Stomach (tissue), 19 donors: ENCODE data around the gene PGPEP1. TPM values are rescaled to one million over a fixed set of nuclear protein-coding genes. Genes with fewer than 3 reads are reported as not detected.

Experiments used
- DNase-seq, 2 donors: peaks; one replicate each; pipeline versions ENCODE4 v3.0.0 to v3.0.0-alpha.2; 2013 to 2019
- H3K27ac ChIP-seq, 5 donors: fragments of 200-600 bp in 4 of 5; sonication (generic) in 4 of 5; one replicate each; pipeline ENCODE4 v1.5.1; 2013 to 2019; ENCODE audit warnings: mild to moderate bottlenecking in 1 of 5, moderate library complexity in 1 of 5
- H3K27me3 ChIP-seq, 3 donors: fragments of 200-600 bp; sonication (generic); one replicate each; pipeline ENCODE4 v1.5.1; 2017 to 2019; ENCODE audit warnings: mixed run types in 1 of 3
- H3K36me3 ChIP-seq, 4 donors: fragments of 200-600 bp; sonication (generic); 1 replicate in 3 of 4; 2 replicates in 1 of 4; pipeline ENCODE4 v1.5.1; 2016 to 2019
- H3K4me1 ChIP-seq, 4 donors: fragments of 200-600 bp; sonication (generic); one replicate each; pipeline ENCODE4 v1.5.1; 2016 to 2019
- H3K4me3 ChIP-seq, 4 donors: fragments of 200-600 bp; sonication (generic) in 3 of 4; one replicate each; pipeline ENCODE4 v1.5.1; 2016 to 2019; ENCODE audit warnings: mild to moderate bottlenecking in 1 of 4
- H3K9me3 ChIP-seq, 4 donors: fragments of 200-600 bp; sonication (generic); one replicate each; pipeline ENCODE4 v1.5.1; 2016 to 2019
- CTCF ChIP-seq, 7 experiments: fragments of 450-650 bp in 4 of 7; fragments of 200-600 bp in 3 of 7; sonication (generic) in 3 of 7; IDR thresholded peaks; one replicate each; pipeline ENCODE4 v1.5.1; 2016 to 2019; ENCODE audit warnings: antibody characterized with exemption in 7 of 7, control low read depth in 2 of 7, mild to moderate bottlenecking in 1 of 7
- EP300 ChIP-seq: sonication (generic); formaldehyde crosslinking; IDR thresholded peaks from one replicate; pipeline ENCODE4 v1.6.1; 2017; ENCODE audit warnings: antibody characterized with exemption
- POLR2A ChIP-seq, 4 donors: fragments of 450-650 bp; IDR thresholded peaks; one replicate each; pipeline ENCODE4 v1.6.1; 2016; ENCODE audit warnings: antibody characterized with exemption in 4 of 4, control low read depth in 2 of 4, mild to moderate bottlenecking in 1 of 4, moderate library complexity in 1 of 4
- POLR2AphosphoS5 ChIP-seq, 3 donors: sonication (generic); formaldehyde crosslinking; IDR thresholded peaks; one replicate each; pipeline ENCODE4 v1.6.1; 2016; ENCODE audit warnings: antibody characterized with exemption in 3 of 3
- WGBS, 5 donors: extraction: QIAGEN DNeasy Blood & Tissue Kit in 3 of 5; methylation state at CpG; one replicate each; pipeline versions ENCODE4 v1.1.5 to v1.1.7; 2013 to 2018; 5-methylcytosine and 5-hydroxymethylcytosine counted together
- intact Hi-C: fragments of 100-400 bp; cut with DNase I; formaldehyde crosslinking; loops from one replicate; pipeline ENCODE4 v1.15.1; 2023; ENCODE audit warnings: low total_unique reads
- long read RNA-seq, 10 donors: transcript quantifications; one replicate each; lab custom pipeline, GENCODE V29; 2026
- polyA plus RNA-seq, 3 donors: library from polyadenylated mRNA; stranded (reverse); fragments of 200-250 nt; gene quantifications; one replicate each; pipeline ENCODE4 v1.2.3, GENCODE V29; 2013
- total RNA-seq, 5 donors: library from RNA; depleted of rRNA; stranded (reverse); fragments of >200 nt; gene quantifications; one replicate each; pipeline versions ENCODE4 v1.1.0 to v1.2.3, GENCODE V29; 2014 to 2016
- donor health status: healthy with polysubstance abuse.
- donor health status: Bipolar disorder and iron deficiency.
- donor health status: healthy.

Gene PGPEP1, protein sequence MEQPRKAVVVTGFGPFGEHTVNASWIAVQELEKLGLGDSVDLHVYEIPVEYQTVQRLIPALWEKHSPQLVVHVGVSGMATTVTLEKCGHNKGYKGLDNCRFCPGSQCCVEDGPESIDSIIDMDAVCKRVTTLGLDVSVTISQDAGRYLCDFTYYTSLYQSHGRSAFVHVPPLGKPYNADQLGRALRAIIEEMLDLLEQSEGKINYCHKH
- total RNA-seq: 10 to 100 TPM in 4 of 5 donors, 1 to 10 TPM in 1; 8.0 to 58.9 (median 22.9) TPM
- polyA plus RNA-seq: 10 to 100 TPM in 2 of 3 donors, 1 to 10 TPM in 1; 8.4 to 40.0 (median 31.8) TPM
- long read RNA-seq, donor 1, partial matches to known transcripts: 0 of 1 reads
- long read RNA-seq, donor 1, other reads (novel, unspliced or antisense): 0 of 1 reads
- long read RNA-seq, donor 2, full-length matches to known transcripts: 2 of 7 reads
- long read RNA-seq, donor 2, partial matches to known transcripts: 0 of 7 reads
- long read RNA-seq, donor 2, other reads (novel, unspliced or antisense): 5 of 7 reads
- long read RNA-seq, donor 3: 0 reads
- long read RNA-seq, donor 4: 0 reads
- long read RNA-seq, donor 5: 0 reads
- long read RNA-seq, donor 6, full-length matches to known transcripts: 5 of 131 reads
- long read RNA-seq, donor 6, partial matches to known transcripts: 120 of 131 reads
- long read RNA-seq, donor 6, other reads (novel, unspliced or antisense): 6 of 131 reads
- long read RNA-seq, donor 7, full-length matches to known transcripts: 2 of 2 reads
- long read RNA-seq, donor 7, partial matches to known transcripts: 0 of 2 reads
- long read RNA-seq, donor 7, other reads (novel, unspliced or antisense): 0 of 2 reads
- long read RNA-seq, donor 8, partial matches to known transcripts: 0 of 1 reads
- long read RNA-seq, donor 8, other reads (novel, unspliced or antisense): 0 of 1 reads
- long read RNA-seq, donor 9, full-length matches to known transcripts: 2 of 2 reads
- long read RNA-seq, donor 9, partial matches to known transcripts: 0 of 2 reads
- long read RNA-seq, donor 9, other reads (novel, unspliced or antisense): 0 of 2 reads
- long read RNA-seq, donor 10, full-length matches to known transcripts: 2 of 2 reads
- long read RNA-seq, donor 10, partial matches to known transcripts: 0 of 2 reads
- long read RNA-seq, donor 10, other reads (novel, unspliced or antisense): 0 of 2 reads

- H3K27me3 ChIP-seq: no peaks in the 10 kb centered on the region
- 3 to 7% (median 4%) methylated on average over 41 to 69 of the region's 69 CpGs for WGBS, 5 donors
- TF ChIP-seq POLR2AphosphoS5 (IDR thresholded peaks at IDR 0.05) (peak in 2 of 3 donors; percentile 58 to 63), EP300 (no peak), POLR2A (IDR thresholded peaks at IDR 0.05) (peak in 1 of 4 donors; percentile 10), CTCF (IDR thresholded peaks at IDR 0.05) (no peak)
- H3K27ac ChIP-seq: peak within 1 kb of the TSS; percentile 88 to 95 (median 91)
- peaks cover 0 to 20% (median 9%) of the 10 kb centered on the region in 4 donors for H3K36me3 ChIP-seq
- peaks cover 30 to 50% (median 46%) of the 10 kb centered on the region in 4 donors for H3K4me1 ChIP-seq
- H3K9me3 ChIP-seq: no peaks in the 10 kb centered on the region
- H3K4me3 ChIP-seq: peak within 1 kb of the TSS; percentile 75 to 98 (median 90)
- DNase-seq: peak; percentile 80 to 91
- intact Hi-C loops: loop anchor here (10.0 kb wide), 1 partner anchor 54 kb away; the partner anchor contains the start of gene LRRC25
Measured at GRCh38 chr19:18340190-18340989, at the start of gene PGPEP1. TSS of gene PGPEP1 (plus strand) at chr19:18340598. CDS start at chr19:18340682, 84 bp downstream.

GRCh38 chr19:18291019-18291524 is 49.3 kb upstream of the PGPEP1 start:
- Histone ChIP-seq H3K27ac (peak overlapping the region; percentile 94 to 100 (median 96)), H3K4me1 (peaks cover 24 to 52% (median 39%) of the 10 kb centered on the region in 4 donors), H3K4me3 (peak overlapping the region; percentile 46 to 70 (median 61)), H3K27me3 (no peaks in the 10 kb centered on the region), H3K36me3 (no peaks in the 10 kb centered on the region), H3K9me3 (no peaks in the 10 kb centered on the region)
- no peak for TF ChIP-seq CTCF (IDR thresholded peaks at IDR 0.05)
- TF ChIP-seq EP300: no peak
- TF ChIP-seq POLR2AphosphoS5 (IDR thresholded peaks at IDR 0.05): no peak
- TF ChIP-seq POLR2A (IDR thresholded peaks at IDR 0.05): no peak
- intact Hi-C loops: no loop called here
- peak in 1 of 2 donors; percentile 63 for DNase-seq
- WGBS, 5 donors: 34 to 52% (median 45%) methylated on average over 20 to 21 of the region's 21 CpGs

GRCh38 chr19:18291590-18292461 is 48.6 kb upstream of the PGPEP1 start:
- Histone ChIP-seq H3K4me1 (peaks cover 24 to 52% (median 39%) of the 10 kb centered on the region in 4 donors), H3K4me3 (peak overlapping the region; percentile 46 to 70 (median 61)), H3K9me3 (no peaks in the 10 kb centered on the region), H3K27ac (peak overlapping the region; percentile 94 to 100 (median 96)), H3K36me3 (no peaks in the 10 kb centered on the region), H3K27me3 (no peaks in the 10 kb centered on the region)
- WGBS, 5 donors: 0 to 2% (median 1%) methylated on average over 21 to 75 of the region's 75 CpGs
- TF ChIP-seq POLR2A (IDR thresholded peaks at IDR 0.05): peak in 2 of 4 donors; percentile 26 to 57
- TF ChIP-seq EP300: no peak
- TF ChIP-seq POLR2AphosphoS5 (IDR thresholded peaks at IDR 0.05): peak; percentile 83 to 85 (median 84)
- intact Hi-C loops: no loop called here
- DNase-seq: peak; percentile 82 to 96
